Osteocyte (in vitro differentiated cells): Measurements from ENCODE around the gene PREX1. TPM values are rescaled to one million over a fixed set of nuclear protein-coding genes. Genes with fewer than 3 reads are reported as not detected.
A peak's percentile ranks its signal among the peaks of the same experiment; 100 is the strongest.

Experiments used
- DNase-seq: peaks from one replicate; pipeline ENCODE4 v3.0.0; 2021; ENCODE audit warnings: mixed read lengths; ENCODE audit not compliant: unreplicated experiment; ENCODE audit errors: extremely low spot score
- H3K27ac Mint-ChIP-seq: one replicate; pipeline ENCODE4 v1.8.0; 2021; ENCODE audit warnings: mild to moderate bottlenecking, mixed read lengths; ENCODE audit not compliant: unreplicated experiment
- H3K27me3 Mint-ChIP-seq: one replicate; pipeline ENCODE4 v1.8.0; 2021; ENCODE audit warnings: mixed read lengths; ENCODE audit not compliant: unreplicated experiment
- H3K36me3 Mint-ChIP-seq: one replicate; pipeline ENCODE4 v1.8.0; 2021; ENCODE audit warnings: mixed read lengths; ENCODE audit not compliant: unreplicated experiment
- H3K4me1 Mint-ChIP-seq: one replicate; pipeline ENCODE4 v1.8.0; 2021; ENCODE audit warnings: mixed read lengths; ENCODE audit not compliant: unreplicated experiment
- H3K4me3 Mint-ChIP-seq: one replicate; pipeline ENCODE4 v1.8.0; 2021; ENCODE audit warnings: mild to moderate bottlenecking, moderate library complexity, mixed read lengths; ENCODE audit not compliant: unreplicated experiment
- H3K9me3 Mint-ChIP-seq: one replicate; pipeline ENCODE4 v1.8.0; 2021; ENCODE audit warnings: mixed read lengths; ENCODE audit not compliant: unreplicated experiment
- total RNA-seq: library from RNA; stranded (reverse); gene quantifications from 2 replicates; pipeline ENCODE4 v1.2.1, GENCODE V29; 2021
- TF ChIP-seq, protein P1 (sequence below): fragments of 200-600 bp; sonication (generic); IDR thresholded peaks from 2 replicates; pipeline ENCODE4 v1.5.0; 2021; ENCODE audit warnings: antibody characterized with exemption, mild to moderate bottlenecking, moderate library complexity

PREX1 gene
- total RNA-seq, 1 donor from 2014 or later, result 24.2 TPM

DNA sequence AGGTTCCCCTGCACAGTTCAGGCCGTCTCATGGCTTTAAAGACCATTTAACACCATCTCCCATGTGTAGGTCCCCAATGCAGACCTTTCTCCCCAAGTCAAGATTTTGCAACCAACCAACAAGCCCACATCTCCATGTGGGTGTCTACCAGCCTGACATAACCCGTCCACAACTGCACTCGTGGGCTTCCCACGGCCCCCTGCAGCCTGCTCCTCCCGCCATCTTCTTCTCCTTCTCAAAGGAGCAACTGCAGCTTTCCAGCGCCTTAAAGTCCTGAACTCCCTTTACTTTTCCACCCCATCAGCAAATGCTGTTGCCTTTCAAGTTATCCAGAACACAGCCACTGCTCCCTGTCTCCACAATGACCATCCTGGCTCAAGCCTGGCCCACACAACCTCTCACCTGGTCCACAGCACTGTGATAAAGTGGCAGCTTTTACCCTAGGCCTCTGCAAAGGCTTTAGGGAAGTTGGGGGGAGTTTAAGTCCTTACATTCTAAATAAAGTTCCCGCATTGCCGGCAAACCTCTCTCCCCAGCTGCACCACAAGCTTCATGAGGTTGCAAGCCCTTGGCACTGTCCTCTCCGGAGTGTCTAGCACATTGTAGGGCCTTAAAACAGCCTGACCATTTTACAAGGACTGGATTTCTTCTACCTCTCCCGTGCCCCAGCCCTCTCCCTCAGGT is 140.5 kb downstream of the PREX1 start:
- Mint-ChIP-seq H3K27ac (no peak overlapping the region), H3K4me3 (no peak overlapping the region), H3K27me3 (no peaks in the 10 kb centered on the region), H3K9me3 (no peaks in the 10 kb centered on the region), H3K4me1 (peaks cover 2% of the 10 kb centered on the region), H3K36me3 (peaks cover 8% of the 10 kb centered on the region)
- DNase-seq, result no peak
- TF ChIP-seq, protein P1, sequence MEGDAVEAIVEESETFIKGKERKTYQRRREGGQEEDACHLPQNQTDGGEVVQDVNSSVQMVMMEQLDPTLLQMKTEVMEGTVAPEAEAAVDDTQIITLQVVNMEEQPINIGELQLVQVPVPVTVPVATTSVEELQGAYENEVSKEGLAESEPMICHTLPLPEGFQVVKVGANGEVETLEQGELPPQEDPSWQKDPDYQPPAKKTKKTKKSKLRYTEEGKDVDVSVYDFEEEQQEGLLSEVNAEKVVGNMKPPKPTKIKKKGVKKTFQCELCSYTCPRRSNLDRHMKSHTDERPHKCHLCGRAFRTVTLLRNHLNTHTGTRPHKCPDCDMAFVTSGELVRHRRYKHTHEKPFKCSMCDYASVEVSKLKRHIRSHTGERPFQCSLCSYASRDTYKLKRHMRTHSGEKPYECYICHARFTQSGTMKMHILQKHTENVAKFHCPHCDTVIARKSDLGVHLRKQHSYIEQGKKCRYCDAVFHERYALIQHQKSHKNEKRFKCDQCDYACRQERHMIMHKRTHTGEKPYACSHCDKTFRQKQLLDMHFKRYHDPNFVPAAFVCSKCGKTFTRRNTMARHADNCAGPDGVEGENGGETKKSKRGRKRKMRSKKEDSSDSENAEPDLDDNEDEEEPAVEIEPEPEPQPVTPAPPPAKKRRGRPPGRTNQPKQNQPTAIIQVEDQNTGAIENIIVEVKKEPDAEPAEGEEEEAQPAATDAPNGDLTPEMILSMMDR, result no peak

DNA sequence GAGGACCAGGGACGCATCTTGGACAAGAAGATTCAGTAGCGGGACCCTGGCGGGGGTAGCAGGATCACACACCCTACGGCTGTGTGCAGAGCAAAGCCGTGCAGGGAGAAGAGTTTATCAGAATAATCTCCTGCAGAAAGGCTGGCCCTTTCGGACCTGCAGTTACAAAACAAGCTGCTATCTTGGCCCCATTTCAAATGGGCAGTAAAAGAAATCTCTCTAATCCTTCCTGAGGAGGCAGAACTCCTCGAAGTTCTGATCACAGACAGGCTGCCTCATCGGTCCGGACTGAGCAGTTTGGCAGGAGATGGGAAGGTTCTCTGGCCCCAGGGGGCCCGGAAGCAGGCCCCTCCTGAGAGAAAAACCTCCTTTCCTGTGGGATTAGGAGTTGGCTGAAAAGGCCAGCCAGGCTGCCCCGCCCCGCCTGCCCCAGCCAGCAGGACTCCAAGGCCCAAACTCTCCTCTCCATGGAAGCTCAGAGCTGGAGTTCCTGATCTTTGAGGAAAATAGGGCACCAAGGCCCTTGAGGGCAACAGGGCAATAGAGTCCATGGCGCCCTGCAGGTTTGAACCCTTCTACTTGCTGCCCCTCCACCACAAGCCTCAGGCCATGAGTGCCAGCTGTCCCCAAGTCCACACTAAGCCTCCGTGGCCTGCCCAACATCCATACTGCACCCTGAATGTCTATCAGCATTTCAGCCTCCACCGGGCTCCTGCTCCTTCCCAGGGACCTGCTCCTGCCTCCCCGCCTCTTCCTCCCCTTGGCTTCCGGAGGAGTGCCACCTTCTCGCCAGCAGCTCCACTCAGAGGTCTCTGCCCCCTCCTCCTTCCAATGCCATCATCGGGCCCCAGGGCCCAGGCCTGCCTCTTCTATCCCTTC is 141.3 kb downstream of the PREX1 start:
- Mint-ChIP-seq H3K27ac (peak overlapping the region; percentile 19), H3K36me3 (peaks cover 8% of the 10 kb centered on the region)
- no peak for DNase-seq

DNA sequence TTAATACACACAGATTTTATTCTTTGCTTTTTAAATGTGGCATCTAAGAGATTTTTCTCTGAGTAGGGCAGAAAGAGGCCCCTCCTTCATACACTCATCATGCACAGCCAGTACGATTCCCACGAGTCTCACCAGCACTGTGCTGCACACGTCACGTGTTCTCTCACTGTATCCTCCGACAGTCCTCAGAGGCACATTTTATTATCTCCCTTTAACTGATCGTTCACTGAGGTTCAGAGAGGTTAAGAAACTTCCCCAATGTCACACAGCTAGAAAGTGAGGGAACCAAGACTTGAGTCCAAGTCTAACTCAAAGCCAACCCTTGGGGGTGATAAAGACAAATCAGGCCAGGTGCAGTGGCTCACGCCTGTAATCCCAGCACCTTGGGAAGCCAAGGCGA is 142.5 kb downstream of the PREX1 start:
- TF ChIP-seq, protein P1, result no peak
- no peak for DNase-seq
- no peaks in the 10 kb centered on the region for H3K27me3 Mint-ChIP-seq
- H3K27ac Mint-ChIP-seq, result peak overlapping the region; percentile 70
- peaks cover 2% of the 10 kb centered on the region for H3K4me1 Mint-ChIP-seq
- H3K4me3 Mint-ChIP-seq, result no peak overlapping the region
- H3K36me3 Mint-ChIP-seq, result peaks cover 4% of the 10 kb centered on the region
- no peaks in the 10 kb centered on the region for H3K9me3 Mint-ChIP-seq

More for the DNA sequence above, 141.3 kb downstream of the PREX1 start:
- Mint-ChIP-seq H3K9me3 (no peaks in the 10 kb centered on the region), H3K4me3 (no peak overlapping the region), H3K27me3 (no peaks in the 10 kb centered on the region), H3K4me1 (peaks cover 2% of the 10 kb centered on the region)
- TF ChIP-seq, protein P1, result no peak

DNA sequence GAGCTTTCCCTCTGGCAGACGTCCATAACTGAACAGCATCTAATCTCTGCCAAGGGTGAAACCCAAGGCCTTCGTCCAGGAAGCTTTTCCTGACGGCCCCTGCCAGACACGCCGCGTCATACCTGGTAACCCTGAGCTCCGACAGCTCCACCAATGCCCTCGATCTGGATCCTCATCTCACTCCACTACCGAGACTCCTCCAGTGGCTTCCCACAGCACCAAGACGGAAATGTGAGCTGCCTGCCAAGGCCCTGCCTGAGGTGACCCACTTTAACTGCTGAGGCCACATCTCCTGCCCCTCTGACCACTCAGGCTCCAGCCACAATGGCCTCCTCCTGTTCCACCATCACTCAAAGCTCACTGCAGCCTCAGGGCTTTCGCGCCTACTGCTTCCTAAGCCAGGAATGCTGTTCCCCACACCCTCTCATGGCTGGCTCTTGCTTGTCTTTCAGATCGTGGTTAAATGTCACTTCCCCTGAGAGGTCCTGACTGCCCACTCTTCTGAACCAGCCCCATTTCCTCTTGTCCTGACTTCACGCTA is 143.2 kb downstream of the PREX1 start:
- DNase-seq, result no peak
- Mint-ChIP-seq H3K9me3 (no peaks in the 10 kb centered on the region), H3K4me3 (peak overlapping the region; percentile 22), H3K27ac (peak overlapping the region; percentile 70), H3K4me1 (peaks cover 2% of the 10 kb centered on the region), H3K27me3 (no peaks in the 10 kb centered on the region), H3K36me3 (peaks cover 6% of the 10 kb centered on the region)
- TF ChIP-seq, protein P1, result no peak
